ENCODE data around the gene LILRB4. TPM values are rescaled to one million over a fixed set of nuclear protein-coding genes. Genes with fewer than 3 reads are reported as not detected.
"Not testable (repeated sequence)": the region's sequence is repeated elsewhere in the genome, so short reads cannot be mapped to it uniquely, and the experiment has no call there.

The LILRB4 gene
- total and polyA plus RNA-seq, 4 donors = 1.9 to 5.0 (median 3.4) TPM

DNA sequence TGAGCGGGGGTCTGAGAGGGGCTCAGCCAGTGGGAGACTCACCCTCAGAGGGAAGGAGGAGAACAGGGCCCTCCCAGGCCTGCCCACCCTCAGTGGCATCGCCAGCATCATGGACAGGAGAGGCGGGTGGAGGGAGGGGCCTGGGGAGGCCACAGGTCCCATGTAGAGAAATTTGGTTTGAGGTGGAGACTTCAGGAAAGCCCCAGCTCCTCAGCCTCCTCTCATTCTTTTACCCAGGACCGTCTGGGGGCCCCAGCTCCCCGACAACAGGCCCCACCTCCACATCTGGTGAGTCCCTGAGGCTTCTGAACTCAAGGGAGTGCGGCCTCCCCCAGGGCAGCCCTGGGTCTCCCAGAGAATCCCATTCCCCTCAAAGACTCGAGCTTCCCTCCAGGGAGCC, 29.4 kb upstream of the LILRB4 start (continued):
- no peak for TF ChIP-seq GABPA (IDR thresholded peaks at IDR 0.05 in 1 of 2, conservative IDR thresholded peaks at IDR 0.05 in 1 of 2)
- TF ChIP-seq YY1 (IDR thresholded peaks at IDR 0.05) = no peak
- TF ChIP-seq EGR1 (IDR thresholded peaks at IDR 0.05; ENCODE audit: low read depth in 2 of 2) = no peak
- TF ChIP-seq JUND (IDR thresholded peaks at IDR 0.05) = no peak

- H3K9me3 ChIP-seq (ENCODE audit: control insufficient read depth in 4 of 4, low read length in 3 of 4); H3K36me3 ChIP-seq (ENCODE audit: control insufficient read depth in 4 of 4, insufficient read depth in 3 of 4, low read depth in 1 of 4, low read length in 3 of 4); H3K4me1 ChIP-seq (ENCODE audit: control insufficient read depth in 4 of 4, insufficient read depth in 4 of 4, low read length in 3 of 4); H3K27me3 ChIP-seq (ENCODE audit: control insufficient read depth in 4 of 4, insufficient read depth in 4 of 4, low read length in 3 of 4); H3K4me3 ChIP-seq (ENCODE audit: low read depth in 1 of 3, low read length in 3 of 3); DNase-seq (ENCODE audit: low spot score); H3K27ac ChIP-seq (ENCODE audit: low read depth in 1 of 2, low read length in 2 of 2); H3K9ac ChIP-seq (ENCODE audit: low read depth in 1 of 2, low read length in 2 of 2): not testable (repeated sequence)
- 35% methylated on average over 12 of the region's 12 CpGs for WGBS
Observed at GRCh38 chr19:54636081-54636480, 26.7 kb upstream of the LILRB4 start.

DNA sequence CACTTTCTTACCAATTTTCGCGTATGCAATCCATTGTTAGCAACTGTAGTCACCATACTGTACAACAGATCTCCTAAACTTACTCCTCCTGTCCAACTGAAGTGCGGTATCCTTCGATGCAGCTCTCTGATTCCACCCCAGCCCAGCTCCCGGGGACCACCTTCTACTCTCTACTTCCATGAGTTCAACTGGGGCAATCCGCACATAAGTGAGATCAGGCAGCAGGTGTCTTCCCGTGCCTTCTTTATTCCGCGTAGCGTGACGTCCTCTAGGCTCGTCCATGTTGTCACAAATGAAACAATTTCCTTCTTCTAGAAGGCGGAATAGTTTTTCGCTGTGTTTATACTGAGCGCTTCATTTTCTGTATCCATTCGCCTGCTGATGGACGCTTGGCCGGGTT, 24.1 kb upstream of the LILRB4 start:
- DNase-seq (ENCODE audit: low spot score) = no peak
- Histone ChIP-seq H3K9ac (ENCODE audit: low read depth in 1 of 2, low read length in 2 of 2) (no peak overlapping the region), H3K36me3 (ENCODE audit: control insufficient read depth in 4 of 4, insufficient read depth in 3 of 4, low read depth in 1 of 4, low read length in 3 of 4) (no peaks in the 10 kb centered on the region), H3K4me3 (ENCODE audit: low read depth in 1 of 3, low read length in 3 of 3) (no peak overlapping the region), H3K9me3 (ENCODE audit: control insufficient read depth in 4 of 4, low read length in 3 of 4) (no peaks in the 10 kb centered on the region), H3K27me3 (ENCODE audit: control insufficient read depth in 4 of 4, insufficient read depth in 4 of 4, low read length in 3 of 4) (no peaks in the 10 kb centered on the region), H3K27ac (ENCODE audit: low read depth in 1 of 2, low read length in 2 of 2) (no peak overlapping the region), H3K4me1 (ENCODE audit: control insufficient read depth in 4 of 4, insufficient read depth in 4 of 4, low read length in 3 of 4) (no peaks in the 10 kb centered on the region)
- TF ChIP-seq FOXA2 (IDR thresholded peaks at IDR 0.05) = no peak
- TF ChIP-seq EGR1 (IDR thresholded peaks at IDR 0.05; ENCODE audit: low read depth in 2 of 2) = no peak
- no peak for TF ChIP-seq HNF4G (IDR thresholded peaks at IDR 0.05)
- 88% methylated on average over 18 of the region's 18 CpGs for WGBS

DNA sequence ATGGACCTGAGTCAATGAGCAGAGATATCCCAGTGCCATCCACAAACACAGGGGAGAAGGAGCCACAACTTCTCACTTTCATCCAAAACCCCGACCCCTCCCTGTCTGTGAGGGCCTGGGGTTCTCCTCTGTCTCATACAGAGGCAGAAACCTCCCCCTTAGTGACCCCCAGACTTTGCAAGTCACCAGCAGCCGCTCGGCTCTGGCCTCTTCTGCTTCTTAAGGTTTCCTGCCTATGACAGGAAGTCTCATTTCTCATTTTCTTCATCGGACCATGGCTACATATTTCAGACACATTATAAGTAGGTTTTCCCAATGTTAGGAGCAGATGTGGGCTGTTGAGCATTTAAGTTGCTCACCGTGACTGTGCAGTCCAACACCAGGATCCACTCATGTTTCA, 19.8 kb upstream of the LILRB4 start:
- DNase-seq (ENCODE audit: low spot score); H3K4me1 ChIP-seq (ENCODE audit: control insufficient read depth in 4 of 4, insufficient read depth in 4 of 4, low read length in 3 of 4); H3K27ac ChIP-seq (ENCODE audit: low read depth in 1 of 2, low read length in 2 of 2); H3K27me3 ChIP-seq (ENCODE audit: control insufficient read depth in 4 of 4, insufficient read depth in 4 of 4, low read length in 3 of 4); H3K4me3 ChIP-seq (ENCODE audit: low read depth in 1 of 3, low read length in 3 of 3); H3K9me3 ChIP-seq (ENCODE audit: control insufficient read depth in 4 of 4, low read length in 3 of 4); H3K36me3 ChIP-seq (ENCODE audit: control insufficient read depth in 4 of 4, insufficient read depth in 3 of 4, low read depth in 1 of 4, low read length in 3 of 4); H3K9ac ChIP-seq (ENCODE audit: low read depth in 1 of 2, low read length in 2 of 2): not testable (repeated sequence)
- WGBS = 61% methylated on average over 5 of the region's 5 CpGs

DNA sequence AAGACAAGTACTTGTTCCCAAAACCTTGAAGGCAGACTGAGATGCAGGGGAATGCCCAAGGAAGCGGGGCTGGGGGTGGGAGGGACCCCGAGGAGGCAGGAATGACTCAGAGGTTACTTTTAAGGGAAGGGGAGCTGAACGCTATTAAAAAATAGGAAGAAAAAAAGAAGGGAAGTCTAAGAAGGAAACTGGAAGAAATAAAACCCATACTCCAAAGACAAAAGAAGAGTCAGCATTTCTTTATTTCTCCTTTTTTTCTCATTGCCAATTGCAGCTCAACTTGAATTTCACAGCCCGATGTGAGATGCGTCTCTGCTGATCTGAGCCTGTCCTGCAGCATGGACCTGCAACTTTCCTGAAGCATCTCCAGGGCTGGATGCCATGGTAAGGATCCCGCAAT, 19.2 kb upstream of the LILRB4 start:
- not testable (repeated sequence) for H3K4me1 ChIP-seq (ENCODE audit: control insufficient read depth in 4 of 4, insufficient read depth in 4 of 4, low read length in 3 of 4); H3K4me3 ChIP-seq (ENCODE audit: low read depth in 1 of 3, low read length in 3 of 3); H3K27ac ChIP-seq (ENCODE audit: low read depth in 1 of 2, low read length in 2 of 2); H3K27me3 ChIP-seq (ENCODE audit: control insufficient read depth in 4 of 4, insufficient read depth in 4 of 4, low read length in 3 of 4); H3K9me3 ChIP-seq (ENCODE audit: control insufficient read depth in 4 of 4, low read length in 3 of 4); H3K9ac ChIP-seq (ENCODE audit: low read depth in 1 of 2, low read length in 2 of 2); DNase-seq (ENCODE audit: low spot score); H3K36me3 ChIP-seq (ENCODE audit: control insufficient read depth in 4 of 4, insufficient read depth in 3 of 4, low read depth in 1 of 4, low read length in 3 of 4)
- WGBS = 67% methylated on average over 6 of the region's 6 CpGs

GRCh38 chr19:54644056-54644455, 18.7 kb upstream of the LILRB4 start:
- Histone ChIP-seq H3K27ac (ENCODE audit: low read depth in 1 of 2, low read length in 2 of 2) (no peak overlapping the region), H3K9ac (ENCODE audit: low read depth in 1 of 2, low read length in 2 of 2) (no peak overlapping the region), H3K4me3 (ENCODE audit: low read depth in 1 of 3, low read length in 3 of 3) (no peak overlapping the region), H3K9me3 (ENCODE audit: control insufficient read depth in 4 of 4, low read length in 3 of 4) (no peaks in the 10 kb centered on the region), H3K27me3 (ENCODE audit: control insufficient read depth in 4 of 4, insufficient read depth in 4 of 4, low read length in 3 of 4) (no peaks in the 10 kb centered on the region), H3K4me1 (ENCODE audit: control insufficient read depth in 4 of 4, insufficient read depth in 4 of 4, low read length in 3 of 4) (no peaks in the 10 kb centered on the region), H3K36me3 (ENCODE audit: control insufficient read depth in 4 of 4, insufficient read depth in 3 of 4, low read depth in 1 of 4, low read length in 3 of 4) (no peaks in the 10 kb centered on the region)
- WGBS = 63% methylated on average over 5 of the region's 5 CpGs
- DNase-seq (ENCODE audit: low spot score) = no peak
- TF ChIP-seq, protein P1, sequence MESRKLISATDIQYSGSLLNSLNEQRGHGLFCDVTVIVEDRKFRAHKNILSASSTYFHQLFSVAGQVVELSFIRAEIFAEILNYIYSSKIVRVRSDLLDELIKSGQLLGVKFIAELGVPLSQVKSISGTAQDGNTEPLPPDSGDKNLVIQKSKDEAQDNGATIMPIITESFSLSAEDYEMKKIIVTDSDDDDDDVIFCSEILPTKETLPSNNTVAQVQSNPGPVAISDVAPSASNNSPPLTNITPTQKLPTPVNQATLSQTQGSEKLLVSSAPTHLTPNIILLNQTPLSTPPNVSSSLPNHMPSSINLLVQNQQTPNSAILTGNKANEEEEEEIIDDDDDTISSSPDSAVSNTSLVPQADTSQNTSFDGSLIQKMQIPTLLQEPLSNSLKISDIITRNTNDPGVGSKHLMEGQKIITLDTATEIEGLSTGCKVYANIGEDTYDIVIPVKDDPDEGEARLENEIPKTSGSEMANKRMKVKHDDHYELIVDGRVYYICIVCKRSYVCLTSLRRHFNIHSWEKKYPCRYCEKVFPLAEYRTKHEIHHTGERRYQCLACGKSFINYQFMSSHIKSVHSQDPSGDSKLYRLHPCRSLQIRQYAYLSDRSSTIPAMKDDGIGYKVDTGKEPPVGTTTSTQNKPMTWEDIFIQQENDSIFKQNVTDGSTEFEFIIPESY (IDR thresholded peaks at IDR 0.05) = no peak
- TF ChIP-seq FOXA1 (IDR thresholded peaks at IDR 0.05) = no peak
- no peak for TF ChIP-seq HNF4G (IDR thresholded peaks at IDR 0.05)
- no peak for TF ChIP-seq SP1 (IDR thresholded peaks at IDR 0.05)
- no peak for TF ChIP-seq TAF1 (conservative IDR thresholded peaks at IDR 0.05)
- TF ChIP-seq FOXA2 (IDR thresholded peaks at IDR 0.05) = no peak
- TF ChIP-seq RXRA (IDR thresholded peaks at IDR 0.05) = no peak
- TF ChIP-seq REST (IDR thresholded peaks at IDR 0.05) = no peak
- TF ChIP-seq GABPA (IDR thresholded peaks at IDR 0.05 in 1 of 2, conservative IDR thresholded peaks at IDR 0.05 in 1 of 2) = no peak
- TF ChIP-seq JUND (IDR thresholded peaks at IDR 0.05) = no peak
- TF ChIP-seq, protein P2, sequence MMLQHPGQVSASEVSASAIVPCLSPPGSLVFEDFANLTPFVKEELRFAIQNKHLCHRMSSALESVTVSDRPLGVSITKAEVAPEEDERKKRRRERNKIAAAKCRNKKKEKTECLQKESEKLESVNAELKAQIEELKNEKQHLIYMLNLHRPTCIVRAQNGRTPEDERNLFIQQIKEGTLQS (IDR thresholded peaks at IDR 0.05) = no peak
